ENCODE measurements around the gene PSMA5.
A peak's percentile ranks its signal among the peaks of the same experiment; 100 is the strongest.

The PSMA5 gene

GRCh38 chr1:109434484-109434883 lies 8.2 kb upstream of the PSMA5 start:
- no peak overlapping the region for H3K4me3 ChIP-seq (ENCODE audit: low read depth in 1 of 2, low read length in 2 of 2)
- no peak overlapping the region for H3K27ac ChIP-seq (ENCODE audit: low read depth, low read length)
- H3K4me1 ChIP-seq (ENCODE audit: control insufficient read depth in 1 of 2, insufficient read depth in 2 of 2, low read length in 2 of 2): no peaks in the 10 kb centered on the region
- no peaks in the 10 kb centered on the region for H3K9me3 ChIP-seq (ENCODE audit: control insufficient read depth in 1 of 2, low read length in 2 of 2)
- no peak overlapping the region for H3K9ac ChIP-seq (ENCODE audit: low read depth in 1 of 2, low read length in 2 of 2)
- H3K27me3 ChIP-seq (ENCODE audit: control insufficient read depth in 1 of 2, insufficient read depth in 2 of 2, low read length in 2 of 2): peaks cover 0 to 3% of the 10 kb centered on the region in 2 donors
- no peaks in the 10 kb centered on the region for H3K36me3 ChIP-seq (ENCODE audit: control insufficient read depth in 1 of 2, insufficient read depth in 2 of 2, low read length in 2 of 2)

- Histone ChIP-seq H3K9me3 (ENCODE audit: control insufficient read depth in 1 of 2, low read length in 2 of 2) (no peaks in the 10 kb centered on the region), H3K36me3 (ENCODE audit: control insufficient read depth in 1 of 2, insufficient read depth in 2 of 2, low read length in 2 of 2) (no peaks in the 10 kb centered on the region), H3K4me1 (ENCODE audit: control insufficient read depth in 1 of 2, insufficient read depth in 2 of 2, low read length in 2 of 2) (no peaks in the 10 kb centered on the region), H3K27me3 (ENCODE audit: control insufficient read depth in 1 of 2, insufficient read depth in 2 of 2, low read length in 2 of 2) (no peaks in the 10 kb centered on the region), H3K9ac (ENCODE audit: low read depth in 1 of 2, low read length in 2 of 2) (no peak overlapping the region), H3K27ac (ENCODE audit: low read depth, low read length) (no peak overlapping the region), H3K4me3 (ENCODE audit: low read depth in 1 of 2, low read length in 2 of 2) (no peak overlapping the region)
These were observed 7.1 kb upstream of the PSMA5 start for GRCh38 chr1:109433322-109433721.

- Histone ChIP-seq H3K4me3 (ENCODE audit: low read depth in 1 of 2, low read length in 2 of 2) (no peak overlapping the region), H3K9ac (ENCODE audit: low read depth in 1 of 2, low read length in 2 of 2) (no peak overlapping the region), H3K27ac (ENCODE audit: low read depth, low read length) (no peak overlapping the region), H3K9me3 (ENCODE audit: control insufficient read depth in 1 of 2, low read length in 2 of 2) (no peaks in the 10 kb centered on the region), H3K36me3 (ENCODE audit: control insufficient read depth in 1 of 2, insufficient read depth in 2 of 2, low read length in 2 of 2) (no peaks in the 10 kb centered on the region), H3K4me1 (ENCODE audit: control insufficient read depth in 1 of 2, insufficient read depth in 2 of 2, low read length in 2 of 2) (peaks cover 4 to 5% of the 10 kb centered on the region in 2 donors), H3K27me3 (ENCODE audit: control insufficient read depth in 1 of 2, insufficient read depth in 2 of 2, low read length in 2 of 2) (no peaks in the 10 kb centered on the region)
These were observed 6.1 kb upstream of the PSMA5 start for GRCh38 chr1:109432336-109432735.

- no peaks in the 10 kb centered on the region for H3K27me3 ChIP-seq (ENCODE audit: control insufficient read depth in 1 of 2, insufficient read depth in 2 of 2, low read length in 2 of 2)
- H3K9ac ChIP-seq (ENCODE audit: low read depth in 1 of 2, low read length in 2 of 2): peak overlapping the region; percentile 61 to 66
- peaks cover 16 to 24% of the 10 kb centered on the region in 2 donors for H3K4me1 ChIP-seq (ENCODE audit: control insufficient read depth in 1 of 2, insufficient read depth in 2 of 2, low read length in 2 of 2)
- peak overlapping the region; percentile 82 to 90 for H3K4me3 ChIP-seq (ENCODE audit: low read depth in 1 of 2, low read length in 2 of 2)
- no peaks in the 10 kb centered on the region for H3K9me3 ChIP-seq (ENCODE audit: control insufficient read depth in 1 of 2, low read length in 2 of 2)
- peak overlapping the region; percentile 55 for H3K27ac ChIP-seq (ENCODE audit: low read depth, low read length)
- no peaks in the 10 kb centered on the region for H3K36me3 ChIP-seq (ENCODE audit: control insufficient read depth in 1 of 2, insufficient read depth in 2 of 2, low read length in 2 of 2)
These were observed 871 bp upstream of the PSMA5 start for GRCh38 chr1:109427171-109427467.

- no peaks in the 10 kb centered on the region for H3K9me3 ChIP-seq (ENCODE audit: control insufficient read depth in 1 of 2, low read length in 2 of 2)
- H3K4me1 ChIP-seq (ENCODE audit: control insufficient read depth in 1 of 2, insufficient read depth in 2 of 2, low read length in 2 of 2): peaks cover 16 to 24% of the 10 kb centered on the region in 2 donors
- no peaks in the 10 kb centered on the region for H3K27me3 ChIP-seq (ENCODE audit: control insufficient read depth in 1 of 2, insufficient read depth in 2 of 2, low read length in 2 of 2)
- peak overlapping the region; percentile 66 to 68 for H3K9ac ChIP-seq (ENCODE audit: low read depth in 1 of 2, low read length in 2 of 2)
- H3K4me3 ChIP-seq (ENCODE audit: low read depth in 1 of 2, low read length in 2 of 2): peak overlapping the region; percentile 82 to 90
- H3K36me3 ChIP-seq (ENCODE audit: control insufficient read depth in 1 of 2, insufficient read depth in 2 of 2, low read length in 2 of 2): peaks cover 0 to 9% of the 10 kb centered on the region in 2 donors
- H3K27ac ChIP-seq (ENCODE audit: low read depth, low read length): peak overlapping the region; percentile 79
These were observed 612 bp downstream of the PSMA5 start for GRCh38 chr1:109425391-109426280.

GRCh38 chr1:109423498-109423897 lies 2.8 kb downstream of the PSMA5 start:
- Histone ChIP-seq H3K9me3 (ENCODE audit: control insufficient read depth in 1 of 2, low read length in 2 of 2) (no peaks in the 10 kb centered on the region), H3K27ac (ENCODE audit: low read depth, low read length) (no peak overlapping the region), H3K4me3 (ENCODE audit: low read depth in 1 of 2, low read length in 2 of 2) (no peak overlapping the region), H3K4me1 (ENCODE audit: control insufficient read depth in 1 of 2, insufficient read depth in 2 of 2, low read length in 2 of 2) (peaks cover 16 to 24% of the 10 kb centered on the region in 2 donors), H3K36me3 (ENCODE audit: control insufficient read depth in 1 of 2, insufficient read depth in 2 of 2, low read length in 2 of 2) (peaks cover 6 to 28% of the 10 kb centered on the region in 2 donors), H3K27me3 (ENCODE audit: control insufficient read depth in 1 of 2, insufficient read depth in 2 of 2, low read length in 2 of 2) (no peaks in the 10 kb centered on the region), H3K9ac (ENCODE audit: low read depth in 1 of 2, low read length in 2 of 2) (no peak overlapping the region)

- Histone ChIP-seq H3K9me3 (ENCODE audit: control insufficient read depth in 1 of 2, low read length in 2 of 2) (no peaks in the 10 kb centered on the region), H3K27me3 (ENCODE audit: control insufficient read depth in 1 of 2, insufficient read depth in 2 of 2, low read length in 2 of 2) (no peaks in the 10 kb centered on the region), H3K36me3 (ENCODE audit: control insufficient read depth in 1 of 2, insufficient read depth in 2 of 2, low read length in 2 of 2) (peaks cover 51 to 97% of the 10 kb centered on the region in 2 donors), H3K4me3 (ENCODE audit: low read depth in 1 of 2, low read length in 2 of 2) (no peak overlapping the region), H3K9ac (ENCODE audit: low read depth in 1 of 2, low read length in 2 of 2) (no peak overlapping the region), H3K27ac (ENCODE audit: low read depth, low read length) (no peak overlapping the region), H3K4me1 (ENCODE audit: control insufficient read depth in 1 of 2, insufficient read depth in 2 of 2, low read length in 2 of 2) (no peaks in the 10 kb centered on the region)
These were observed 13.7 kb downstream of the PSMA5 start for GRCh38 chr1:109412551-109412950.

GRCh38 chr1:109404838-109405237 lies 21.4 kb downstream of the PSMA5 start:
- Histone ChIP-seq H3K4me1 (ENCODE audit: control insufficient read depth in 1 of 2, insufficient read depth in 2 of 2, low read length in 2 of 2) (no peaks in the 10 kb centered on the region), H3K9me3 (ENCODE audit: control insufficient read depth in 1 of 2, low read length in 2 of 2) (no peaks in the 10 kb centered on the region), H3K27me3 (ENCODE audit: control insufficient read depth in 1 of 2, insufficient read depth in 2 of 2, low read length in 2 of 2) (no peaks in the 10 kb centered on the region), H3K27ac (ENCODE audit: low read depth, low read length) (no peak overlapping the region), H3K4me3 (ENCODE audit: low read depth in 1 of 2, low read length in 2 of 2) (no peak overlapping the region), H3K36me3 (ENCODE audit: control insufficient read depth in 1 of 2, insufficient read depth in 2 of 2, low read length in 2 of 2) (peaks cover 18 to 70% of the 10 kb centered on the region in 2 donors), H3K9ac (ENCODE audit: low read depth in 1 of 2, low read length in 2 of 2) (no peak overlapping the region)

- Histone ChIP-seq H3K4me3 (ENCODE audit: low read depth in 1 of 2, low read length in 2 of 2) (no peak overlapping the region), H3K9ac (ENCODE audit: low read depth in 1 of 2, low read length in 2 of 2) (no peak overlapping the region), H3K36me3 (ENCODE audit: control insufficient read depth in 1 of 2, insufficient read depth in 2 of 2, low read length in 2 of 2) (peaks cover 15 to 44% of the 10 kb centered on the region in 2 donors)
These were observed 24.2 kb downstream of the PSMA5 start for GRCh38 chr1:109402025-109402424.

GRCh38 chr1:109400035-109400655 lies 26.1 kb downstream of the PSMA5 start:
- Histone ChIP-seq H3K9me3 (ENCODE audit: control insufficient read depth in 1 of 2, low read length in 2 of 2) (no peaks in the 10 kb centered on the region), H3K4me3 (ENCODE audit: low read depth in 1 of 2, low read length in 2 of 2) (no peak overlapping the region), H3K27ac (ENCODE audit: low read depth, low read length) (no peak overlapping the region), H3K36me3 (ENCODE audit: control insufficient read depth in 1 of 2, insufficient read depth in 2 of 2, low read length in 2 of 2) (peaks cover 11 to 32% of the 10 kb centered on the region in 2 donors), H3K27me3 (ENCODE audit: control insufficient read depth in 1 of 2, insufficient read depth in 2 of 2, low read length in 2 of 2) (no peaks in the 10 kb centered on the region), H3K4me1 (ENCODE audit: control insufficient read depth in 1 of 2, insufficient read depth in 2 of 2, low read length in 2 of 2) (peaks cover 18 to 25% of the 10 kb centered on the region in 2 donors), H3K9ac (ENCODE audit: low read depth in 1 of 2, low read length in 2 of 2) (no peak overlapping the region)

More at GRCh38 chr1:109402025-109402424, 24.2 kb downstream of the PSMA5 start:
- peaks cover 8 to 13% of the 10 kb centered on the region in 2 donors for H3K4me1 ChIP-seq (ENCODE audit: control insufficient read depth in 1 of 2, insufficient read depth in 2 of 2, low read length in 2 of 2)
- no peaks in the 10 kb centered on the region for H3K27me3 ChIP-seq (ENCODE audit: control insufficient read depth in 1 of 2, insufficient read depth in 2 of 2, low read length in 2 of 2)
- H3K9me3 ChIP-seq (ENCODE audit: control insufficient read depth in 1 of 2, low read length in 2 of 2): no peaks in the 10 kb centered on the region
- H3K27ac ChIP-seq (ENCODE audit: low read depth, low read length): no peak overlapping the region

Measured in duodenal mucosa (tissue), 2 donors.